ENCODE results near the gene CHDH. TPM values are rescaled to one million over a fixed set of nuclear protein-coding genes. Genes with fewer than 3 reads are reported as not detected.

Gene CHDH
- total RNA-seq, 2 experiments from 2014 or later, result 0.05 to 0.21 TPM

- no peak for DNase-seq
- Mint-ChIP-seq H3K27me3 (ENCODE audit: low read depth) (no peaks in the 10 kb centered on the region), H3K4me1 (ENCODE audit: low read depth) (no peaks in the 10 kb centered on the region), H3K36me3 (ENCODE audit: low read depth) (no peaks in the 10 kb centered on the region), H3K4me3 (no peak overlapping the region), H3K9me3 (ENCODE audit: insufficient read depth) (no peaks in the 10 kb centered on the region), H3K27ac (no peak overlapping the region)
- POLR2A ChIA-PET, result no interaction called here
- ATAC-seq, result no peak
- CTCF ChIA-PET, result no interaction called here
Measured at GRCh38 chr3:53833700-53834099, 12.5 kb downstream of the CHDH start.

DNA sequence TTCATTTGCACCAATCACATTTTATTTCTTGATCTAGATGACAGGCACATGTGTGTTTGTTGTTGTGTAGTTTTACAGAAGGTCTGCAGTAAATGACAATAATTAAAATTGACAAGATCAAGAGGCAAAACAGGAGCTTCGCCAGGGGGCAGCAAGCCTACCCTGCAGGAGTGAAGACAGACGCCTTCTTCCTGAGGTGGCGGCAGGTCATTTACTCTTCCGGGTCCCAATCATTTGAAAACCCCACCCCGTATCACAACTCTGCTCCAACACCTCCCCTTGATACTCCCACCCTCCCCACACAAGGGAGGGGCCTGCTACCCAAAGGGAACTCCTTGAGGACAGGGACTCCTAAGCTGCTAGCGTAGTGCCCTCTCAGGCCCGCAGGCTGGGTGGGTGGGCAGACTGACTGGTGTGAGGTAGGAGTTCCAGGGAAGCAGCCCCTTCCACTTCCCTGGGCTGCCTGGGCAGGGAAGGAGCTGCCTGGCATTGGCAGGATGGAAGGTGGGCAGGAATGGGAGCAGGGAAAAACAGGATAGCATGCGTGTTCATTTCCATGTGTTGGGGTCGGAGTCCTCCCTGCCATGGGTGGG lies 13.1 kb downstream of the CHDH start:
- ChIA-PET POLR2A (no interaction called here), CTCF (no interaction called here)
- Mint-ChIP-seq H3K36me3 (ENCODE audit: low read depth) (no peaks in the 10 kb centered on the region), H3K4me1 (ENCODE audit: low read depth) (no peaks in the 10 kb centered on the region), H3K27me3 (ENCODE audit: low read depth) (no peaks in the 10 kb centered on the region), H3K27ac (no peak overlapping the region), H3K4me3 (no peak overlapping the region), H3K9me3 (ENCODE audit: insufficient read depth) (no peaks in the 10 kb centered on the region)
- DNase-seq (no peak), ATAC-seq (no peak)

- ChIA-PET CTCF (no interaction called here), POLR2A (no interaction called here)
- no peak for DNase-seq
- H3K9me3 Mint-ChIP-seq (ENCODE audit: insufficient read depth), result no peaks in the 10 kb centered on the region
- H3K4me3 Mint-ChIP-seq, result no peak overlapping the region
- no peak overlapping the region for H3K27ac Mint-ChIP-seq
- H3K36me3 Mint-ChIP-seq (ENCODE audit: low read depth), result no peaks in the 10 kb centered on the region
- ATAC-seq, result no peak
- H3K27me3 Mint-ChIP-seq (ENCODE audit: low read depth), result peaks cover 6% of the 10 kb centered on the region
- no peaks in the 10 kb centered on the region for H3K4me1 Mint-ChIP-seq (ENCODE audit: low read depth)
Measured at GRCh38 chr3:53830944-53831343, 15.3 kb downstream of the CHDH start.

DNA sequence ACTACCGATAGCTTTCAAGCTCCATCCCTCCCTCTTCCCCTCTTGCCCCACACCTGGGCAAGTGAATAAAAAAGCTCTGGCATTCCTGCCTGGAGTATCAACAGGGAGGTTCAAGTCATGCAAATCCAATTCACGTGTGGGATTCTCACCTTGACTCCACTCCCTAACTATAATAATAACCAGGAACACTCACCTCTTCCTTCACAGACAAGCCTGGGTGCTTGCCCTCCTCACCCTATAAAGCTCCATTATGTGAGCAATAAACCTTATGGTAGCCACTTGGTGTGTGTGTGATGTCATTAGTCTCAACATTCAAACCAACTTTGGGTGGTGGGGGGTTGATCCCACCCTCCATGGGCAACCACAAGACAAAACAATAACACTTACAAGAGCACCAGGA lies 16.6 kb downstream of the CHDH start:
- Mint-ChIP-seq H3K27ac (no peak overlapping the region), H3K9me3 (ENCODE audit: insufficient read depth) (no peaks in the 10 kb centered on the region), H3K27me3 (ENCODE audit: low read depth) (peaks cover 15% of the 10 kb centered on the region), H3K4me3 (no peak overlapping the region), H3K36me3 (ENCODE audit: low read depth) (no peaks in the 10 kb centered on the region), H3K4me1 (ENCODE audit: low read depth) (no peaks in the 10 kb centered on the region)
- CTCF ChIA-PET, result no interaction called here
- DNase-seq (no peak), ATAC-seq (no peak)
- POLR2A ChIA-PET, result no interaction called here

DNA sequence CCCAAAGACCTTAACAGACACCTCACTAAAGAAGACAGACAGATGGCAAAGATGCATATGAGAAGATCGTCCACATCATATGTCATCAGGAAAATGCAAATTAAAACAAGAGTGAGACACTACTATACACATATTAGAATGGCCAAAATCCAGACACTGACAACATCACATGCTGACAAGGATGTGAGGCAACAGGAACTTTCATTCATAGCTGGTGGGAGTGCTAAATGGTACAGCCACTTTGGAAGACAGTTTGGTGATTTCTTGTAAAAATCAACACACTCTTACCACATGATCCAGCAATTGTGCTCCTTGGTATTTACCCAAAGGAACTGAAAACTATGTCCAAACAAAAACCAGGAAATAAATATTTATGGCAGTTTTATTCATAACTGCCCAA lies 17.6 kb downstream of the CHDH start:
- no peak for DNase-seq
- CTCF ChIA-PET, result no interaction called here
- no peaks in the 10 kb centered on the region for H3K9me3 Mint-ChIP-seq (ENCODE audit: insufficient read depth)
- POLR2A ChIA-PET, result no interaction called here
- no peaks in the 10 kb centered on the region for H3K4me1 Mint-ChIP-seq (ENCODE audit: low read depth)
- no peak overlapping the region for H3K4me3 Mint-ChIP-seq
- H3K27ac Mint-ChIP-seq, result no peak overlapping the region
- ATAC-seq, result no peak
- H3K36me3 Mint-ChIP-seq (ENCODE audit: low read depth), result no peaks in the 10 kb centered on the region
- H3K27me3 Mint-ChIP-seq (ENCODE audit: low read depth), result peaks cover 15% of the 10 kb centered on the region

DNA sequence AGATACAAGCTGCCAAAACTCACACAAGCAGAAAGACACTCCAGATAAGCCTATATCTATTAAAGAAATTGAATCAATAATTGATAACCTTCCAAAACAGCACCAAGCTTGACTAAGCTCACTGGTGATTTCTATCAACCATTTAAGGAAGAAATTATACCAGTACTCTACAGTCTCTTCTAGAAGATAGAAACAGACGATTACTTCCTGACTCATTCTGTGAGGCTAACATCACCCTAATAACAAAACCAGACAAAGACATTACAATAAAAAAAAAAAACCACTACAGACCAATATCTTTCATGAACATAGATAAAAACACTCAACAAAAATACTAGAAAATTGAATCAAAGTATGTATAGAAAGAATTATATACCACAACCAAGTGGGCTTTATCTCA lies 20.2 kb downstream of the CHDH start:
- DNase-seq (no peak), ATAC-seq (no peak)
- Mint-ChIP-seq H3K4me1 (ENCODE audit: low read depth) (no peaks in the 10 kb centered on the region), H3K27ac (no peak overlapping the region), H3K36me3 (ENCODE audit: low read depth) (no peaks in the 10 kb centered on the region), H3K9me3 (ENCODE audit: insufficient read depth) (no peaks in the 10 kb centered on the region), H3K27me3 (ENCODE audit: low read depth) (peaks cover 15% of the 10 kb centered on the region), H3K4me3 (no peak overlapping the region)
- CTCF ChIA-PET, result no interaction called here
- POLR2A ChIA-PET, result no interaction called here

- Mint-ChIP-seq H3K9me3 (ENCODE audit: insufficient read depth) (no peaks in the 10 kb centered on the region), H3K4me1 (ENCODE audit: low read depth) (no peaks in the 10 kb centered on the region), H3K4me3 (no peak overlapping the region), H3K27ac (no peak overlapping the region), H3K27me3 (ENCODE audit: low read depth) (peaks cover 15% of the 10 kb centered on the region), H3K36me3 (ENCODE audit: low read depth) (no peaks in the 10 kb centered on the region)
- ATAC-seq, result no peak
- CTCF ChIA-PET, result no interaction called here
- POLR2A ChIA-PET, result no interaction called here
- no peak for DNase-seq
Measured at GRCh38 chr3:53824795-53825194, 21.4 kb downstream of the CHDH start.

GRCh38 chr3:53823956-53824657 lies 22.1 kb downstream of the CHDH start:
- Mint-ChIP-seq H3K4me3 (no peak overlapping the region), H3K27me3 (ENCODE audit: low read depth) (peaks cover 15% of the 10 kb centered on the region), H3K36me3 (ENCODE audit: low read depth) (no peaks in the 10 kb centered on the region), H3K4me1 (ENCODE audit: low read depth) (no peaks in the 10 kb centered on the region), H3K9me3 (ENCODE audit: insufficient read depth) (no peaks in the 10 kb centered on the region), H3K27ac (no peak overlapping the region)
- ChIA-PET CTCF (no interaction called here), POLR2A (no interaction called here)
- DNase-seq, result no peak
- ATAC-seq, result no peak

DNA sequence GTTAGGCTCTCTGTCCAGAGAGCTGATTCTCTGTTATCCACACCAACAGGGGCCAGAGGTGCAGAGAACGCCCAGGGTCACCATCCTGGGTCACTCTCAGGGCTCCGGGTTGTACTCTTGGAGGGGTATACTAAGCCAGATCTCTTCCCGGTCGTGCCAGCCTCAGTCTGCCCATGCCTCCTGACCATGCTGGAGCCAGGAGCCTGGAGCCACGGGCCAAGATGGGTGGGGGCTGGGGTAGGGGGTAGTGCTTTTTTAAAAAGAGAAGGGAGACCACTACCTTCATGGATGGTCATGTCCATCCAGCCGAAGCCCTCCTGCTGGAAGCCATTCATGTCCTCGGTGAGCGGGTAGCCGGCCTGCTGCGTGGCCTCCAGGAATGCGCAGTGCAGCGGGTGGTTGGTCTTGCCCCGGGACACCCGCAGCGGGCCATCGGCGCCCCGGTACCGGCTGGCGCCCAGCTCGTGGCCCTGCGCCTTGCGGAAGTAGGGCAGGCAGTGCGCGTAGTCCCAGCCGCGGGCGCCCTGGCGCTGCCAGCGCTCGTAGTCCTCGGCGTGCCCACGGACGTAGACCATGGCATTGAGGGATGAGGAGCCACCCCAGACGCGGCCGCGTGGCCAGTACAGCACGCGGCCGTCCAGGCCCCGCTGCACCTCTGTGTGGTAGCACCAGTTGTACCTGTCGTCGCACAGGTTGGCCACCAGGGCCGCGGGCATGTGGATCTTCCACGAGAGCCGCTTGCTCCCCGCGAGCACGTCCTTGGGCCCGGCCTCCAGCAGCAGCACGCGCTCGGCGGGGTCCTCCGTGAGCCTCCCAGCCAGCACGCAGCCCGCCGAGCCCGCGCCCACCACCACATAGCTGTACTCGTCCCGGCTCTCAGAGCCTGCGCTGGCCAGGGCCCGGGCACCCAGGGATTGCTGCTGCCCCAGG lies 22.9 kb downstream of the CHDH start:
- ATAC-seq (no peak), DNase-seq (no peak)
- Mint-ChIP-seq H3K27ac (no peak overlapping the region), H3K9me3 (ENCODE audit: insufficient read depth) (no peaks in the 10 kb centered on the region), H3K4me3 (no peak overlapping the region), H3K4me1 (ENCODE audit: low read depth) (no peaks in the 10 kb centered on the region), H3K27me3 (ENCODE audit: low read depth) (peaks cover 15% of the 10 kb centered on the region), H3K36me3 (ENCODE audit: low read depth) (no peaks in the 10 kb centered on the region)
- POLR2A ChIA-PET, result no interaction called here
- CTCF ChIA-PET, result no interaction called here

- no peaks in the 10 kb centered on the region for H3K36me3 Mint-ChIP-seq (ENCODE audit: low read depth)
- H3K27me3 Mint-ChIP-seq (ENCODE audit: low read depth), result peaks cover 12% of the 10 kb centered on the region
- ChIA-PET CTCF (no interaction called here), POLR2A (no interaction called here)
- no peak overlapping the region for H3K27ac Mint-ChIP-seq
- H3K4me1 Mint-ChIP-seq (ENCODE audit: low read depth), result peaks cover 5% of the 10 kb centered on the region
- H3K9me3 Mint-ChIP-seq (ENCODE audit: insufficient read depth), result no peaks in the 10 kb centered on the region
- DNase-seq, result no peak
- H3K4me3 Mint-ChIP-seq, result no peak overlapping the region
- ATAC-seq, result no peak
Measured at GRCh38 chr3:53822331-53822741, 23.9 kb downstream of the CHDH start.

GRCh38 chr3:53821631-53822121 lies 24.5 kb downstream of the CHDH start:
- Mint-ChIP-seq H3K36me3 (ENCODE audit: low read depth) (no peaks in the 10 kb centered on the region), H3K4me1 (ENCODE audit: low read depth) (peaks cover 5% of the 10 kb centered on the region), H3K27ac (no peak overlapping the region), H3K27me3 (ENCODE audit: low read depth) (peaks cover 9% of the 10 kb centered on the region), H3K9me3 (ENCODE audit: insufficient read depth) (no peaks in the 10 kb centered on the region), H3K4me3 (no peak overlapping the region)
- ChIA-PET POLR2A (no interaction called here), CTCF (no interaction called here)
- DNase-seq, result no peak
- ATAC-seq, result no peak

- Mint-ChIP-seq H3K4me3 (no peak overlapping the region), H3K9me3 (ENCODE audit: insufficient read depth) (no peaks in the 10 kb centered on the region), H3K27me3 (ENCODE audit: low read depth) (peaks cover 9% of the 10 kb centered on the region), H3K36me3 (ENCODE audit: low read depth) (no peaks in the 10 kb centered on the region), H3K27ac (no peak overlapping the region), H3K4me1 (ENCODE audit: low read depth) (peaks cover 5% of the 10 kb centered on the region)
- ChIA-PET POLR2A (no interaction called here), CTCF (no interaction called here)
- no peak for DNase-seq
- ATAC-seq, result no peak
Measured at GRCh38 chr3:53820756-53821580, 25.3 kb downstream of the CHDH start.

Data from activated CD8-positive, alpha-beta T cell treated with anti-CD3 and anti-CD28 coated beads, Interleukin-2, amount 10 ng/mL, durations not matched to agents 7 days and 5 days (primary cell).